GM10248 (cell line): ENCODE measurements around the gene ARL16.

Experiments
- CTCF ChIA-PET: fragments of 300-600 bp; sonication (Branson Sonifier 250); formaldehyde crosslinking; extraction: SDS; loops from one replicate; lab custom pipeline; 2021; ENCODE audit warnings: antibody characterized with exemption; lab: Yijun Ruan, JAX
- POLR2A ChIA-PET: fragments of 350-650 bp; sonication (Branson Sonifier 250); formaldehyde crosslinking; extraction: SDS; loops from one replicate; lab custom pipeline; 2020; ENCODE audit warnings: antibody characterized with exemption; lab: Yijun Ruan, JAX
- DNase-seq: peaks from one replicate; pipeline ENCODE4 v3.0.0; 2012; ENCODE audit errors: extremely low spot score
- CTCF ChIP-seq: IDR thresholded peaks from 2 replicates; pipeline ENCODE4 v1.5.1; 2012; ENCODE audit warnings: mild to moderate bottlenecking, low read depth; ENCODE audit errors: extremely low read depth, missing control alignments, control extremely low read depth

ARL16 gene

GRCh38 chr17:81690066-81690465 is 6.5 kb upstream of the ARL16 start:
- TF ChIP-seq CTCF: no peak
- CTCF ChIA-PET: interaction anchor here (1.4 kb wide), 1 partner anchor 11 kb away, joined by 3 read pairs; no protein-coding TSS in a partner anchor
- POLR2A ChIA-PET: no interaction called here
- no peak for DNase-seq

GRCh38 chr17:81688616-81689015 is 5.0 kb upstream of the ARL16 start:
- POLR2A ChIA-PET: no interaction called here
- no peak for DNase-seq
- no peak for TF ChIP-seq CTCF
- CTCF ChIA-PET: interaction anchor here (2.6 kb wide), 1 partner anchor 12 kb away, joined by 7 read pairs; no protein-coding TSS in a partner anchor

- DNase-seq: no peak
- TF ChIP-seq CTCF: no peak
- ChIA-PET CTCF (interaction anchor here (2.6 kb wide), 1 partner anchor 12 kb away, joined by 7 read pairs; no protein-coding TSS in a partner anchor), POLR2A (no interaction called here)
Observed at GRCh38 chr17:81687770-81688541, 4.4 kb upstream of the ARL16 start.

- DNase-seq: no peak
- TF ChIP-seq CTCF: no peak
- POLR2A ChIA-PET: no interaction called here
- CTCF ChIA-PET: no interaction called here
Observed at GRCh38 chr17:81686614-81687013, 3.0 kb upstream of the ARL16 start.

- no peak for TF ChIP-seq CTCF
- no peak for DNase-seq
- ChIA-PET POLR2A (interaction anchor here (0.6 kb wide), 1 partner anchor 31 kb away, joined by 5 read pairs; no protein-coding TSS in a partner anchor), CTCF (interaction anchor here (0.7 to 3.2 kb wide), 3 partner anchors 10 to 70 kb away, joined by 3 to 12 read pairs (median 4); partner anchors contain the start of gene MRPL12)
Observed at GRCh38 chr17:81685108-81685507, 1.5 kb upstream of the ARL16 start.

- TF ChIP-seq CTCF: no peak
- ChIA-PET CTCF (interaction anchor here (1.2 to 3.2 kb wide), 3 partner anchors 9 to 23 kb away, joined by 3 to 12 read pairs (median 4); partner anchors contain the start of gene MRPL12), POLR2A (no interaction called here)
- DNase-seq: no peak
Observed at GRCh38 chr17:81684442-81684911, 880 bp upstream of the ARL16 start.
